HEK293 (cell line): Measurements from ENCODE around the gene SCPEP1.

Source experiments
- CTCF ChIA-PET: fragments of 350-600 bp; formaldehyde crosslinking; extraction: SDS; loops from one replicate; lab custom pipeline; 2021; ENCODE audit warnings: antibody characterized with exemption; lab: Yijun Ruan, JAX
- POLR2A ChIA-PET: fragments of 300-600 bp; formaldehyde crosslinking; extraction: SDS; loops from one replicate; lab custom pipeline; 2020; ENCODE audit warnings: antibody characterized with exemption, inconsistent platforms; lab: Yijun Ruan, JAX
- H3K27ac ChIP-seq: fragments of 200-500 bp; sonication (Bioruptor generic); 2 replicates; pipeline ENCODE4 v1.5.1; 2014; ENCODE audit warnings: low read depth, low read length, control low read depth, inconsistent platforms; ENCODE audit errors: extremely low read depth
- H3K36me3 ChIP-seq, 2 experiments: fragments of 200-500 bp in 1 of 2; sonication (Bioruptor generic) in 1 of 2; 1 replicate in 1 of 2; 2 replicates in 1 of 2; pipeline ENCODE4 v1.5.1; 2014 to 2017; ENCODE audit warnings: inconsistent platforms in 2 of 2, low read length in 2 of 2; ENCODE audit not compliant: control insufficient read depth in 2 of 2, insufficient read depth in 1 of 2
- H3K4me1 ChIP-seq: fragments of 200-500 bp; sonication (Bioruptor generic); 2 replicates; pipeline ENCODE4 v1.5.1; 2014; ENCODE audit warnings: mild to moderate bottlenecking, low read length, inconsistent platforms; ENCODE audit not compliant: control insufficient read depth, insufficient read depth
- H3K4me3 ChIP-seq: 2 replicates; pipeline ENCODE4 v1.5.1; 2011; ENCODE audit warnings: low read depth, mild to moderate bottlenecking, control low read depth, low read length, moderate library complexity
- H3K9me3 ChIP-seq: fragments of 200-500 bp; sonication (Bioruptor generic); 2 replicates; pipeline ENCODE4 v1.5.1; 2014; ENCODE audit warnings: low read depth, low read length, inconsistent platforms; ENCODE audit not compliant: control insufficient read depth, insufficient read depth
- GLI2 ChIP-seq: fragments of 450-650 bp; formaldehyde crosslinking; IDR thresholded peaks from 2 replicates; pipeline ENCODE4; 2017; ENCODE audit warnings: missing biosample characterization, missing genetic modification characterization, low read depth, borderline replicate concordance
- KLF10 ChIP-seq: fragments of 450-650 bp; IDR thresholded peaks from 2 replicates; pipeline ENCODE4 v1.5.1; 2018; ENCODE audit warnings: missing biosample characterization, mild to moderate bottlenecking, missing genetic modification characterization
- SALL2 ChIP-seq: fragments of 450-650 bp; formaldehyde crosslinking; IDR thresholded peaks from 2 replicates; pipeline ENCODE4 v1.5.0; 2017; ENCODE audit warnings: missing biosample characterization, mild to moderate bottlenecking, missing genetic modification characterization, borderline replicate concordance
- SETDB1 ChIP-seq: IDR thresholded peaks from one replicate; pipeline ENCODE4 v1.6.1; 2017; ENCODE audit warnings: mild to moderate bottlenecking, low read length, moderate library complexity, mixed read lengths; ENCODE audit not compliant: insufficient read length
- TRIM28 ChIP-seq: IDR thresholded peaks from 2 replicates; pipeline ENCODE4 v1.6.1; 2011; ENCODE audit warnings: low read length, control low read depth, borderline replicate concordance
- ZNF510 ChIP-seq: fragments of 450-650 bp; formaldehyde crosslinking; IDR thresholded peaks from 2 replicates; pipeline ENCODE4 v1.5.1; 2018; ENCODE audit warnings: mild to moderate bottlenecking, missing genetic modification characterization, missing biosample characterization; ENCODE audit not compliant: insufficient replicate concordance
- ZNF626 ChIP-seq: fragments of 450-650 bp; sonication (Bioruptor Pico); formaldehyde crosslinking; IDR thresholded peaks from 2 replicates; pipeline ENCODE4 v1.5.1; 2018; ENCODE audit warnings: missing biosample characterization, missing genetic modification characterization, inconsistent platforms
- TF ChIP-seq, protein P1 (sequence below): fragments of 450-650 bp; formaldehyde crosslinking; IDR thresholded peaks from 2 replicates; pipeline ENCODE4 v1.5.1; 2016; ENCODE audit warnings: missing biosample characterization, missing genetic modification characterization
- TF ChIP-seq, protein P2 (sequence below): fragments of 450-650 bp; formaldehyde crosslinking; IDR thresholded peaks from 2 replicates; pipeline ENCODE4 v1.5.1; 2017; ENCODE audit warnings: missing biosample characterization, missing genetic modification characterization
- TF ChIP-seq, protein P3 (sequence below): fragments of 450-650 bp; formaldehyde crosslinking; conservative IDR thresholded peaks from 2 replicates; pipeline ENCODE4 v1.5.1; 2016; ENCODE audit warnings: low read depth, missing biosample characterization, missing genetic modification characterization
- TF ChIP-seq, protein P4 (sequence below): fragments of 450-650 bp; formaldehyde crosslinking; IDR thresholded peaks from 2 replicates; pipeline ENCODE4 v1.5.1; 2017; ENCODE audit warnings: missing biosample characterization, missing genetic modification characterization

Gene SCPEP1

DNA sequence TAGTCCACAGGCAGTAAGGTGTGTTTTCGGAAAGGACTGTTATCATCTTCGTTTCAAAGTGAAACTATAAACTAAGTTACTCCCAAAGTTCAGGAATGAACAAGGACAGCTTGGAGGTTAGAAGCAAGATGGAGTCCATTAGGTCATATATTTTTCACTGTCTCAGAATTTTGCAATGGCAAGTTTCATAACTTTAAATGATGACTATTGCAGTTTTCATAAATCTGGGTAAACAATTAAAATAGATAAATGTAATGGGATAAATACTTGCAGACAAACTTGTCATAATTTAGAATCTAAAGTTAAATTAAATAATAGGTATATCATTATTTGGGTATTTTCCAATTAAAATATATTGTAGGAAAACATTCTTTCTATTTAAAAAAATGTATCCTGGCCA lies 49.3 kb upstream of the SCPEP1 start (continued):
- TF ChIP-seq, protein P1, sequence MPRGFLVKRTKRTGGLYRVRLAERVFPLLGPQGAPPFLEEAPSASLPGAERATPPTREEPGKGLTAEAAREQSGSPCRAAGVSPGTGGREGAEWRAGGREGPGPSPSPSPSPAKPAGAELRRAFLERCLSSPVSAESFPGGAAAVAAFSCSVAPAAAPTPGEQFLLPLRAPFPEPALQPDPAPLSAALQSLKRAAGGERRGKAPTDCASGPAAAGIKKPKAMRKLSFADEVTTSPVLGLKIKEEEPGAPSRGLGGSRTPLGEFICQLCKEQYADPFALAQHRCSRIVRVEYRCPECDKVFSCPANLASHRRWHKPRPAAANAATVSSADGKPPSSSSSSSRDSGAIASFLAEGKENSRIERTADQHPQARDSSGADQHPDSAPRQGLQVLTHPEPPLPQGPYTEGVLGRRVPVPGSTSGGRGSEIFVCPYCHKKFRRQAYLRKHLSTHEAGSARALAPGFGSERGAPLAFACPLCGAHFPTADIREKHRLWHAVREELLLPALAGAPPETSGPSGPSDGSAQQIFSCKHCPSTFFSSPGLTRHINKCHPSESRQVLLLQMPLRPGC = no peak
- TF ChIP-seq, protein P2, sequence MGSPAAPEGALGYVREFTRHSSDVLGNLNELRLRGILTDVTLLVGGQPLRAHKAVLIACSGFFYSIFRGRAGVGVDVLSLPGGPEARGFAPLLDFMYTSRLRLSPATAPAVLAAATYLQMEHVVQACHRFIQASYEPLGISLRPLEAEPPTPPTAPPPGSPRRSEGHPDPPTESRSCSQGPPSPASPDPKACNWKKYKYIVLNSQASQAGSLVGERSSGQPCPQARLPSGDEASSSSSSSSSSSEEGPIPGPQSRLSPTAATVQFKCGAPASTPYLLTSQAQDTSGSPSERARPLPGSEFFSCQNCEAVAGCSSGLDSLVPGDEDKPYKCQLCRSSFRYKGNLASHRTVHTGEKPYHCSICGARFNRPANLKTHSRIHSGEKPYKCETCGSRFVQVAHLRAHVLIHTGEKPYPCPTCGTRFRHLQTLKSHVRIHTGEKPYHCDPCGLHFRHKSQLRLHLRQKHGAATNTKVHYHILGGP (tag by site-specific recombination) = no peak
- no peak for TF ChIP-seq KLF10 (tag by site-specific recombination)
- no peak for TF ChIP-seq TRIM28
- TF ChIP-seq, all 188 proteins: peak for 0

DNA sequence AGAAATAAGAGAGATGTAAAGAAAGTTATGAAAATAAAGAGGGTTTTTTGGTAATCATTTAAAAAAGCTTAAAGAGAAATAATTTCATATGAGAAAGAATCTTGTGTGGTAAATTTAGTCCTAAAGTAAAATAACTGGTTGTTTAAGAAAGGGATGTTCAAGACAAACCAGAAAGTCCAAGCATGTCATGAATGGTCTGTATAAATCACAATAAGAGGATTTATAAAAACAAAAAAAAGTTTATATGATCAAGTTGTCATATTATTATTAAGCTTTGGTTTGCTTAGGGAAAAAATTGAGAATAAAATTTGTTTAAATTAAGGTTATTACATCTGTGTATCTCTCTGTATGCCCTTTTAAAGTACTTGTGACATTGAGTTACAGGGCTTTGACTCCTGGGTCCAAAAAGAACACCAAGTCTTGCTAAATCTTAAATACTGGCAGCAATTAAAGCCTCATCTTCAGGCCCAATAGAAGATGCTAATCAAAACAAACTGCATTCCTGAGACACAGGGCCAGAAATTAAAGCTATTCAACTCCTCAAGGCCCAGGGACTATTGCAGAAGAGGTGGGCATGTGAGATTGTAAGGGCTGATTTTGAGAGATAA lies 48.5 kb upstream of the SCPEP1 start:
- ChIA-PET POLR2A (interaction anchor here (1.0 kb wide), 1 partner anchor 16 kb away, joined by 3 read pairs; the partner anchor contains the start of gene TRIM25), CTCF (interaction anchor here (0.6 to 1.0 kb wide), 5 partner anchors 18 to 217 kb away, joined by 3 to 9 read pairs (median 4); no protein-coding TSS in a partner anchor)
- no peaks in the 10 kb centered on the region for H3K4me1 ChIP-seq
- no peak overlapping the region for H3K27ac ChIP-seq
- TF ChIP-seq SETDB1 (peak; percentile 99), TRIM28 (peak; percentile 67; the same call in 1 of the 2 replicates), ZNF510 (tag by site-specific recombination) (peak; percentile 24), GLI2 (tag by site-specific recombination) (no peak), ZNF626 (tag by site-specific recombination) (0 out of 2 replicates have a peak, but pooled peaks have one; percentile 35)
- TF ChIP-seq, protein P3, sequence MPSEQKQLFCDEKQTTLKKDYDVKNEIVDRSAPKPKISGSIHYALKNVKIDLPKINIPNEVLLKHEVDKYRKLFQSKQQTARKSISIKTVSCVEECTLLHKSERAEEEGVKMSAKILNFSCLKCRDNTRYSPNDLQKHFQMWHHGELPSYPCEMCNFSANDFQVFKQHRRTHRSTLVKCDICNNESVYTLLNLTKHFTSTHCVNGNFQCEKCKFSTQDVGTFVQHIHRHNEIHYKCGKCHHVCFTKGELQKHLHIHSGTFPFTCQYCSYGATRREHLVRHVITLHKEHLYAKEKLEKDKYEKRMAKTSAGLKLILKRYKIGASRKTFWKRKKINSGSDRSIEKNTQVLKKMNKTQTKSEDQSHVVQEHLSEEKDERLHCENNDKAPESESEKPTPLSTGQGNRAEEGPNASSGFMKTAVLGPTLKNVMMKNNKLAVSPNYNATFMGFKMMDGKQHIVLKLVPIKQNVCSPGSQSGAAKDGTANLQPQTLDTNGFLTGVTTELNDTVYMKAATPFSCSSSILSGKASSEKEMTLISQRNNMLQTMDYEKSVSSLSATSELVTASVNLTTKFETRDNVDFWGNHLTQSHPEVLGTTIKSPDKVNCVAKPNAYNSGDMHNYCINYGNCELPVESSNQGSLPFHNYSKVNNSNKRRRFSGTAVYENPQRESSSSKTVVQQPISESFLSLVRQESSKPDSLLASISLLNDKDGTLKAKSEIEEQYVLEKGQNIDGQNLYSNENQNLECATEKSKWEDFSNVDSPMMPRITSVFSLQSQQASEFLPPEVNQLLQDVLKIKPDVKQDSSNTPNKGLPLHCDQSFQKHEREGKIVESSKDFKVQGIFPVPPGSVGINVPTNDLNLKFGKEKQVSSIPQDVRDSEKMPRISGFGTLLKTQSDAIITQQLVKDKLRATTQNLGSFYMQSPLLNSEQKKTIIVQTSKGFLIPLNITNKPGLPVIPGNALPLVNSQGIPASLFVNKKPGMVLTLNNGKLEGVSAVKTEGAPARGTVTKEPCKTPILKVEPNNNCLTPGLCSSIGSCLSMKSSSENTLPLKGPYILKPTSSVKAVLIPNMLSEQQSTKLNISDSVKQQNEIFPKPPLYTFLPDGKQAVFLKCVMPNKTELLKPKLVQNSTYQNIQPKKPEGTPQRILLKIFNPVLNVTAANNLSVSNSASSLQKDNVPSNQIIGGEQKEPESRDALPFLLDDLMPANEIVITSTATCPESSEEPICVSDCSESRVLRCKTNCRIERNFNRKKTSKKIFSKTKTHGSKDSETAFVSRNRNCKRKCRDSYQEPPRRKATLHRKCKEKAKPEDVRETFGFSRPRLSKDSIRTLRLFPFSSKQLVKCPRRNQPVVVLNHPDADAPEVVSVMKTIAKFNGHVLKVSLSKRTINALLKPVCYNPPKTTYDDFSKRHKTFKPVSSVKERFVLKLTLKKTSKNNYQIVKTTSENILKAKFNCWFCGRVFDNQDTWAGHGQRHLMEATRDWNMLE (tag by site-specific recombination) = peak; percentile 44
- TF ChIP-seq, protein P4, sequence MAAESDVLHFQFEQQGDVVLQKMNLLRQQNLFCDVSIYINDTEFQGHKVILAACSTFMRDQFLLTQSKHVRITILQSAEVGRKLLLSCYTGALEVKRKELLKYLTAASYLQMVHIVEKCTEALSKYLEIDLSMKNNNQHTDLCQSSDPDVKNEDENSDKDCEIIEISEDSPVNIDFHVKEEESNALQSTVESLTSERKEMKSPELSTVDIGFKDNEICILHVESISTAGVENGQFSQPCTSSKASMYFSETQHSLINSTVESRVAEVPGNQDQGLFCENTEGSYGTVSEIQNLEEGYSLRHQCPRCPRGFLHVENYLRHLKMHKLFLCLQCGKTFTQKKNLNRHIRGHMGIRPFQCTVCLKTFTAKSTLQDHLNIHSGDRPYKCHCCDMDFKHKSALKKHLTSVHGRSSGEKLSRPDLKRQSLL (tag by site-specific recombination) = no peak
- no peaks in the 10 kb centered on the region for H3K9me3 ChIP-seq
- H3K4me3 ChIP-seq = no peak overlapping the region
- H3K36me3 ChIP-seq = peaks cover 0 to 6% of the 10 kb centered on the region in 2 experiments; a peak in 1 of 3 replicates

DNA sequence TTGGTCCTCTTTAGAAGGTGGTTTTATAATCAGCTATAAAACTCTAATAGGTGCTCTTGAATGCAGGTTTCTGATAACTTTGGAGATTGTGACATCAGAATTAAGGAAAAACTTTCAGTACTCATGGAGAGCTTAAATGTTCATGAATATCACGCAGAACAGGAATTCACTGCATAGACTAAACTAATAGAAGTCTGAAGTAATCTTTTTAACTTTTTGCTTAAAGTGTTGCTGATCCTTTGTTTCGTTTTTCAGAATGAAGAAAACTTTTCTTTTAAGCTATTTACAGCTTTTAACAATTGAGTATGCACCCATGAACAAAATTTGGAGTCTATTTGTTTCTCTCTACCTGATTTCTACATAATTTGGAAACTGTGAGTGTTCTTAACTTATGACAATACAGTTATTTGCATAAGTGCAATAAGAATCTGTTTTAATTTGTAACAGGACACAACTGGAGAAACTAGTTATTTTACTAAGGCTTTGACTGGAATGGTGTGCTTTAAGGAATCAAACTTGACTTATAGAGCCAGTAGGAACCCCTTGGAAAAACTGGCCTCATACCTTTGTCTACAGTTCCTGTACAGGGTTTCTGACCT lies 47.1 kb upstream of the SCPEP1 start:
- ChIA-PET POLR2A (interaction anchor here (1.0 kb wide), 1 partner anchor 17 kb away, joined by 6 read pairs; the partner anchor contains the start of gene TRIM25), CTCF (interaction anchor here (0.7 to 1.7 kb wide), 2 partner anchors 9 to 114 kb away, joined by 5 to 8 read pairs; no protein-coding TSS in a partner anchor)
- Histone ChIP-seq H3K36me3 (peaks cover 6 to 18% of the 10 kb centered on the region in 2 experiments; a peak in 2 of 3 replicates), H3K4me3 (no peak overlapping the region), H3K9me3 (no peaks in the 10 kb centered on the region), H3K27ac (no peak overlapping the region), H3K4me1 (no peaks in the 10 kb centered on the region)
- TF ChIP-seq SETDB1 (peak; percentile 98), SALL2 (tag by site-specific recombination) (no peak)
